ENCODE results near the gene RAB11FIP5.
"Not testable (repeated sequence)": the region's sequence is repeated elsewhere in the genome, so short reads cannot be mapped to it uniquely, and the experiment has no call there.

Gene RAB11FIP5

GRCh38 chr2:73111073-73112025 lies 1.4 kb downstream of the RAB11FIP5 start:
- no peak for DNase-seq

- DNase-seq = no peak
These were observed 2.3 kb downstream of the RAB11FIP5 start for GRCh38 chr2:73110168-73111072.

GRCh38 chr2:73109431-73110167 lies 3.1 kb downstream of the RAB11FIP5 start:
- no peak for DNase-seq

DNA sequence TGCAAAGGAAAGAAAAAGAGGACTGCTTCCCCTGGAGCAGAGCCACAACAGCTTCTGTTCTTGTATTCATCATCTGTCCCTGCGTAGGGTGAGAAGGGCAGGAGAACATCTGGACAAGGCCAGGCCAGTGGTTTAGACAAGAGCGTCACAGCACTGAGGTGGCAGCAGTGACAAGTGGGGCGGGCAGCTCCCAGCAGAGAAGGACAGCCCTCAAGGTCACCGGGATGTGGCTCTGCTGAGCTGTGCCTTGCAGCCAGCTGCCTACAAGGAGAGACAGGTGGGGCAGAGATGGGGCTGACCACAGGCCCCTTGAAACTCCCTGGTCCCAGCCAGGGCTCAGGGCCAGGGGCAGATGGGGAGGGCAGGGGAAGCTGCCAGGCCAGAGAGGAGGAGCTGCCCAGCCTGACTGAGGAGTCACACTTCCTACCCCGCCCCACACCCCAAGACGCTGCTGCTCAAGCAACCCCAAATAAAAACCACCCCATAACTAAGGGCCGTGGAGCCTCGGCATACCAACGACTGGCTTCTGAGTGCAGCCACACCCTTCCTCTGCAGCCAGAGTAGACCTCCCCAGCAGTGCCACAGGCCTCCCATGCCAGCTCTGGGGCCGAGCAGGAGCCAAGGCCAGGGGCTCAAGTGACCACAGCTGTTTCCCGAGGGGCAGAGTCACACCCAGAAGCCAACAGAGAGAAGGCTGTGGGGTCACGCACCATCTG lies 5.4 kb downstream of the RAB11FIP5 start:
- DNase-seq = peak in 1 of 2 donors; percentile 24

DNA sequence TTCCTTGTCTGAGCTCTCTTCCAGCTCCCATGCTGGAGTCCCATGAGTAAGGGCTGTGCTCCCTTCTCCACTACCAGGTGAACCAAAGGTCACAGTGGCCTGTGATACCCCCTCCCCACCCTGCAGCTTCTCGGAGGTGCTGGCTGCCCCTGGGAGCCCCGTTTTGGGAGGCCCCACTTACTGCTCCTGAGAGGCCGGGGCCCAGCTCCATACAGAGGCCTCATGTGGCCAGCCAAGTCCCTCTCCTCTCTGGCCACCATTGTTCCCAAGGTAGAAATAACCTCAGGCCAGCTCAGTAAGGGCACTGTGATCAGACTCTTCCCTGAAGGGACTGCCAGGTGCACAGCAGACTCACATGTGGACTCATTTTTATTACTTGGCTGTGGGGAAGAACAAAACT lies 6.0 kb downstream of the RAB11FIP5 start:
- DNase-seq = no peak

DNA sequence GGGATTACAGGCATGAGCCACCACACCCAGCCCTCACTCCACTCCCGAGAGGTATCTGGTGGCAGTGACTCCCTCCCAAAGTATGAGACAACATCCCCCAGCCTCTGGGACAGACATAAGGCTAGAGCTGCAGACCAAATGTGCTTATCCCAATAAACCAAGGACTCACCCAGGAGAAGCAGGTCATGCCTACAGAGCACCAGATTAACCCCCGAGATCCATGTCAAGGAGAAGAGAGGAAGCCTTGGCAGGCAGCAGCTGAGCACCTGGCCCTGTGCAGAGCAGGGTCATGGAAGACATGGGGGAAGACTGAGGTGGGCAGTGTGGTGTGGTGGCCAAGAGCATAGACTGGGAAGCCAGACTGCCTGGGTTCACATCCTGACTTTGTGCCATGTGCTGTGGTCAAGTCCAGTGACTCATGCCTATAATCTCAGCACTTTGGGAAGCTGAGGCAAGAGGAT lies 7.2 kb downstream of the RAB11FIP5 start:
- DNase-seq = no peak

GRCh38 chr2:73104933-73105332 lies 7.8 kb downstream of the RAB11FIP5 start:
- DNase-seq = peak; percentile 4 to 17

GRCh38 chr2:73103018-73103542 lies 9.7 kb downstream of the RAB11FIP5 start:
- DNase-seq = no peak

DNA sequence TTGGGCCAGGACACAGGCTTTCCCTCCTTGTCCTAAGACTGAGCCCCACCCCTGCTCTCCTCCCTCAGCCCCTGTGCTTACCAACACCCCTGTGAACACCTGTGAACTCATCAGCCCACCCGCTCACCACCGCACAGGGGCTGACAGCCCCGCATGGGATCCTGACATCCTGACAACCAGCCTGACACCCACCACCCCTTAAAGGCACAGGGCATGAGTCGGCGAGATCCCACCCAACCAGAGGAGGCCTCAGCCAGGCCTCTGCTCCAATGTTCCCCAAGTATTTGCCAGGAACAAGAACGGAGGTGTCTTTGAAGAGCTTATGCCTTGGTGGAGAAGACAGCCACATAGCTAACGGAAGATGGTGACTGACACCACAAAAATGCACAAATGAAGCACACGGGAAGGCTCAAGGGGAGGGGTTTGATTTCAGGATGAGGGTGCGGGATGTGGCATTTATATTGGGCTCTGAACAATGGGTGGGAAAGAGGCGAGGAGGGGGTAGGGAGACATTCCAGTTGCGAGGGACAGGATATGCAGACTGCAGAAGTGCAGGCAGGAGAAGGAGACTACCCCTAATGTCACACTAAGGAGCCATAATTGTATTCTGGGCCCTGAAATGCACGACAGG lies 11.0 kb downstream of the RAB11FIP5 start:
- no peak for DNase-seq

DNA sequence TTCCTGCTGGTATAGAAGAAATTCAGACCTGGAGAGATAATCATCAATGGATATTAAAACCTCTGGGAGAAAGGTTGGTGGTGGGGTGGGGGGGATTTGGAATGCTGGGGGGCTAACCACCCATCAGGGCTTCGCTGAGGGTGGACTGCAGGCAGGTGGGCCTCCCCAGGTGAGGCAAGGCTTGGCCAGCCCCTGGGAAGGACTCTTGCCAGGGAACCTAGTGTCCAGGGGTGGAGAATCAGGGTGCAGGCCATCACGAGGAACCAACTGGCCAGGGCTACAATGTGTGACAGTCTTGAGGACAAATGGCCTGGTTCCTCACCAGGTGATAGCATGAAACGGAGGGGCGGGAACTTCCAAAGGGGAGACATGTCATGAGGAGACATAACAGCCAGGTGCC lies 11.8 kb downstream of the RAB11FIP5 start:
- no peak for DNase-seq

- DNase-seq = no peak
These were observed 13.3 kb downstream of the RAB11FIP5 start for GRCh38 chr2:73099486-73099885.

- DNase-seq = no peak
These were observed 16.8 kb downstream of the RAB11FIP5 start for GRCh38 chr2:73095910-73096309.

GRCh38 chr2:73093601-73094218 lies 19.0 kb downstream of the RAB11FIP5 start:
- DNase-seq = not testable (repeated sequence)

- DNase-seq = no peak
These were observed 20.5 kb downstream of the RAB11FIP5 start for GRCh38 chr2:73092146-73092783.

GRCh38 chr2:73091696-73092095 lies 21.1 kb downstream of the RAB11FIP5 start:
- DNase-seq = no peak

DNA sequence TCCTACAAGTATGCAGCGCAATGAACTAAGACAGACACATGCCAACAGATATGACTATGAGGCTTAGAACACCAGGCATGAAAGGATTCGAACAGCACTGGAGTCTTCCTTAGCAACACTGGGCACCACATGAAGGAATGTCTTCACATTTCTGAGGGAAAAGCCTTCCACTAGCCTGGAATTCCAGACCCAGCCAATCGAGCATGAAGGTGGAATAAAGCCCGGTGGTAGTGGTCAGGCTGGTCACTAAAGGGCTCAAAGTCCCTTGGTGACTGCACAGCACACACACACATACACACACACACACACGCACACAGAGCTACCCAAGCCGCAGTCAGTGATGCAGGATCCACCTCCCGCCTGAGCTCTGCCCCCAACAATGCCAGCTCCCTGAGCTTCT lies 21.6 kb downstream of the RAB11FIP5 start:
- DNase-seq = no peak

GRCh38 chr2:73089270-73090030 lies 23.3 kb downstream of the RAB11FIP5 start:
- no peak for DNase-seq

GRCh38 chr2:73088703-73089102 lies 24.0 kb downstream of the RAB11FIP5 start:
- no peak for DNase-seq

- no peak for DNase-seq
These were observed 24.5 kb downstream of the RAB11FIP5 start for GRCh38 chr2:73088211-73088610.
